HL-60/S4 (cell line): ENCODE measurements around the gene C17orf107.

ENCODE experiments used
- in situ Hi-C: fragments of 300-500 bp; cut with MboI; formaldehyde crosslinking; loops from 2 replicates; pipeline ENCODE4 v1.14.3; 2022; ENCODE audit warnings: low sequenced_read_pairs

Gene C17orf107

DNA sequence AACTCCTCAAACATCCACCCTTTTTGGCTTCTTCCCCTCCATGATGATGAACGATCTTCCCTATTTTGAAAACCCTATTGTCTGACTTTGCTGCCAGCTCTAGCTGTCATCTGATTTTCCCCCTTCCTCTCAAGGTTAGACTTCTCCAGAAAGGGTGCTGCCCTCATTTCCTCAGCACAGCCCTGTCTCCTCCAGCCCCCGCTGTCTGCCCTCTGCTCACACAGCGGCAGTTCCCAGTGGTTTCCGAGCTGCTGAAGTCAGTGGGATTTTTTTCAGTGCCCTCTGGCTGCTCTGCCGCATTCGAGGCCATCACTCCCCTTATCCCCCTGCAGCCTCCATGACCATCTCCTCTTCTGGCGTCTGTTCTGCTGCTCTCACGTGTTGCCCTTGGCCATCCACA is 26.6 kb upstream of the C17orf107 start:
- in situ Hi-C loops, result no loop called here

DNA sequence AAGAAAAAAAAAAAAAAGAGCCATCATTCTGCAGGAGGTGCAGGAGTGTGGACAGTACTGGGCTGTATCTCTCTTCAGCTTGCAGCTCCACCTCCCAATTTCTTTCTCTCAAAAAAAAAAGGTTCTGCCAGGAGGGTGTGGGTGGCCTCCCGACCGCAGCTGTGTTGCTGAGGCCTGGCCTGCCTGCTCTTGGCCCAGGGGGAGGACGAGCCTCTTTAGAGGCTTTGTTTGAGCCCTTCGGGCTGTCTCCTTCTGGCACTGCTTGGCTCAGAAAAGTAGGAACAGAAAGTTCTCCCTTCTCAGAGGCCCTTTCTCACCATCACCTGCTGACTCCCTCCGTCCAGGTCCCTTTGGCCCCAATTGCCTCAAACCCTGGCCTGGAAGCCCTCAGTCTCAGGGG is 22.2 kb upstream of the C17orf107 start:
- in situ Hi-C loops, result no loop called here

DNA sequence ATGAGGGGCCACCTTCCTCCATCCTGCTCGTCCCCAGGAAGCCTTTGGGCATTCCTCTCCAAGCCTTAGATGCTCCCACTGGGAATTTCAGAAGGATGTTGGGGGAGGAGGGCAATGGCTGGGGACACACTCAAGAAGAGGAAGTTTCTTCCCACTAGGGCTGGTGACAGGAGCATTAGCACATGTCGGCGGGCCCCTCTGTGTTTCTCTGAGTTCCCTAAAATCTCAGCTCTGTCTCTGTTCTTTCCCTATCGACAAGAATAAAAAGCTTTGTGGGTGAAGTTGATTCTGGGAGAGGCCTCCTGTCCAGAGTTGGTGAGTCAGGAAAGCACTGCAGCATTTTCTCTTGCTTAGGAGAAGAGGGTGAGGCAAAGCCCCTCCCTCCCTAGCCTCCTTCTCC is 19.7 kb upstream of the C17orf107 start:
- in situ Hi-C loops, result no loop called here

DNA sequence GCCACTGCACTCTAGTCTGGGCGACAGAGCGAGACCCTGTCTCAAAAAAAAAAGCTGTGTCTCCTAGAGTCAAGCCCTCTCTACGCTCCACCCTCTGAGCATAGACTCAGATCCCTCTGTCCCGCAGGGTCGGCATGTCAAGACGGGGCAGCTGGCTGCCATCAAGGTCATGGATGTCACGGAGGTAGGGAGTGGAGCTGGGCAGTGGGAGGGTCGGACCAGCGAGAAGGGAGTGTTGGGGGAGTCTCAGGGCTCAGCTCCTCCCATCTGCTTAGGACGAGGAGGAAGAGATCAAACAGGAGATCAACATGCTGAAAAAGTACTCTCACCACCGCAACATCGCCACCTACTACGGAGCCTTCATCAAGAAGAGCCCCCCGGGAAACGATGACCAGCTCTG is 18.5 kb upstream of the C17orf107 start:
- in situ Hi-C loops, result loop anchor here (10.0 kb wide), 1 partner anchor 166 kb away; the partner anchor contains the start of gene ARRB2

GRCh38 chr17:4881761-4882555 is 17.4 kb upstream of the C17orf107 start:
- in situ Hi-C loops, result loop anchor here (10.0 kb wide), 1 partner anchor 167 kb away; the partner anchor contains the start of gene ARRB2

GRCh38 chr17:4884489-4884888 is 14.8 kb upstream of the C17orf107 start:
- in situ Hi-C loops, result loop anchor here (10.0 kb wide), 1 partner anchor 170 kb away; the partner anchor contains the start of gene ARRB2

DNA sequence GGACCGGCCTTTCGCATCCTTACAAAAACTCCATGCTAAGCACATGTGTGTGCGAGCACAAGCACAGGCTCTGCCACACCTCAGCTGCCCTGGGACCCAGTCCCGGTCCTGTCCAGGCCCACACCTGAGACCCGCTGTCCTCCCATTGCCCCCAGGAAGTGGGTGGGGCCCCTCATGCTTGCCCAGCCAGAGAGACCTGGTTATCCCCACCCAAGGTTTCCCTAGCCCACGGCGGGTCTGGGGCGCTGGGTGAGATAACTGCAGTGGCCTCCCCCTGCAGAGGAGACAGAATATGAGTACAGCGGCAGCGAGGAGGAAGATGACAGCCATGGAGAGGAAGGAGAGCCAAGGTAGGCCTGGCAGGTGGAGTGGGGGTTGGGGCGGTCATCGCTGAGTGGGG is 12.5 kb upstream of the C17orf107 start:
- in situ Hi-C loops, result loop anchor here (10.0 kb wide), 1 partner anchor 172 kb away; the partner anchor contains the start of gene ARRB2

- in situ Hi-C loops, result loop anchor here (10.0 kb wide), 1 partner anchor 173 kb away; the partner anchor contains the start of gene ARRB2
Measured at GRCh38 chr17:4887581-4887980, 11.8 kb upstream of the C17orf107 start.

DNA sequence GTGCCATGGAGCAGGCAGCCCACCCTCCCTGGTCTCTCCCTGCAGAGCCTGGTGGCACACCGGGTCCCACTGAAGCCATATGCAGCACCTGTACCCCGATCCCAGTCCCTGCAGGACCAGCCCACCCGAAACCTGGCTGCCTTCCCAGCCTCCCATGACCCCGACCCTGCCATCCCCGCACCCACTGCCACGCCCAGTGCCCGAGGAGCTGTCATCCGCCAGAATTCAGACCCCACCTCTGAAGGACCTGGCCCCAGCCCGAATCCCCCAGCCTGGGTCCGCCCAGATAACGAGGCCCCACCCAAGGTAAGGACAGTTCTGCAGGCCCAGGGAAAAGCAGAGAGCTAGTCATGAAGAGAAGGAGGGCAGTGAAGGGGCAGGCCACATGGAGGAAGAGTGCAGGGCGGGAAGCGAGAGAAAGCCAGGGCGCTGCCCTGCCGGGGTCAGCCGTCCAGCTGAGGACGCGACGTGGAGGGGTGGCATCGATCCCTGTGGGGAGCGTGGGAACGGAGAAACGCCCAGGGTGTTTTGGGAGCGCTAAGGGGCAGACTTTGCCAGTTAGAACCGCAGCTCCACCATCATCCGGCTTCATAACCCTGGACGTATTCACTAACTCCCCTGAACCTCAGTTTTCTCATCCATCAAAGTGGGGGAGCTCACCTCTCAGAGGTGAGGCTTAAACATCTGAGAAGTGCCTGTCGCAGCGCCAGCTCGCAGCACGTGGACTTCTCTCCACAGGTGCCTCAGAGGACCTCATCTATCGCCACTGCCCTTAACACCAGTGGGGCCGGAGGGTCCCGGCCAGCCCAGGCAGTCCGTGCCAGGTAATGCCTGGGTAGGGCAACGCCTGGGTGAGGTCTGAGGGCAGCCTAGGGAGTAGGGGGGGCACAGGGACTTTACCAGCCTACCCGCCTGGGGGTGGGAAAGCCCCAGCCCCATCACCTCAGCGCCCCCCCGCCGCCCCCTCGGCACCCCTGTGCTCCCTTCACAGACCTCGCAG is 7.6 kb upstream of the C17orf107 start:
- in situ Hi-C loops, result no loop called here

GRCh38 chr17:4892499-4893221 is 6.7 kb upstream of the C17orf107 start:
- in situ Hi-C loops, result no loop called here

- in situ Hi-C loops, result no loop called here
Measured at GRCh38 chr17:4893272-4893671, 6.1 kb upstream of the C17orf107 start.

- in situ Hi-C loops, result no loop called here
Measured at GRCh38 chr17:4893721-4894560, 5.4 kb upstream of the C17orf107 start.

GRCh38 chr17:4895121-4895520 is 4.2 kb upstream of the C17orf107 start:
- in situ Hi-C loops, result no loop called here

- in situ Hi-C loops, result no loop called here
Measured at GRCh38 chr17:4895657-4896331, 3.5 kb upstream of the C17orf107 start.

GRCh38 chr17:4896332-4897197 is 2.8 kb upstream of the C17orf107 start:
- in situ Hi-C loops, result no loop called here

GRCh38 chr17:4897198-4897687 is 2.1 kb upstream of the C17orf107 start:
- in situ Hi-C loops, result no loop called here

DNA sequence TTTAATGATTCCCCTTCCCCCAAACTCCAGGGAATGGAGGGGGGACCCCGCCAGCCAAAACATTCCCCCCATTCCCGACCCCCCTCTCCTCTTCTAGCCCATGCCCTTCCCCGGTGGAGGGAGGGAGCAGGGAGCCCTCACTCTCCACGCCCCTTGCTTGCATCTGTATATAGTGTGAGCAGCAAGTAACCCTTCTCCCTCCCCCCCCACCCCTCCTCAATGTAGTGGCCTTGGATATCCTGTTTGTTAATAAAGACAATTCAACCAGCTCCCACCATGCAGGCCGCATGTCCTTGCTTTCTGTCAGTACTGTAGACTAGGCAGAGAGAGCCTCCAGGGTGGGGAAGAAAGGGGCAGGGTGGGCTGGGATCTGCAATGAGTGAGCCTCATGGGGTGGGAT is 1.6 kb upstream of the C17orf107 start:
- in situ Hi-C loops, result no loop called here

DNA sequence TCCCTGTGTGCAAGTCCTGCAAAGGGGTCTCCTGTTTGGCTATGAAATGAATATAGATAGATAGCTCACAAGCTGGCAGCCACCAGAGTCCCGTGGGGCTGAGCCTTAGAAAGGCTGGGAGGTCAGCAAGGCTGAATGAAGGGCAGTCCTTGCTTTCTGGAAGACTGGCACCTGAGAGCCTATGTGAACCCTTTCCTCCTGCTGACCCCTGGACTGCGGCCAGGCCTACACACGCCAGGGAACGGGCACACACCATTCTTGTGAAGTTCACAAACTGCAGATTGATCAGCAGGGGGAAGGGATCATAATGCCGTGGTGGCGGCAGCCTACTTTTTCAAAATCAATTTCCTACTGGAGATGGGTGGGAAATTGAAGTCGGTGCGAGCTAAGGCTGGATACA is 985 bp upstream of the C17orf107 start:
- in situ Hi-C loops, result no loop called here
